ENCODE measurements around the gene CMKLR1. TPM values are rescaled to one million over a fixed set of nuclear protein-coding genes. Genes with fewer than 3 reads are reported as not detected.

CMKLR1 gene
- total RNA-seq, 1 donor from 2014 or later = 47.5 TPM

DNA sequence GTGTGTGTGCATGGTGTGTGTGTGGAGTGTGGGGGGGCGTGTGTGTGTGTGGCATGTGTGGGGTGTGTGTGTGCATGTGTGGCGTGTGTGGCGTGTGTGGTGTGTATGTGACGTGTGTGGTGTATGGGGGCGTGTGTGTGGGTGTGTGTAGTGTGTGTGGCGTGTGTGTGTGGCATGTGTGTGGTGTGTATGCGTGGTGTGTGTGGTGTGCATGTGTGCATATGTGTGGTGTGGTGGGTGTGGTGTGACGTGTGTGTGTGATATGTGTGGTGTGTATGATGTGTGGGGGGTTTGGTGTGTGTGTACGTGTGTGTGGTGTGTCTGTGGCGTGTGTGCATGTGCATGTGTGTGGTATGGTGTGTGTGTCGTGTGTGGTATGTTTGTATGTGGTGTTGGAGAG, 24.1 kb upstream of the CMKLR1 start:
- H3K36me3 Mint-ChIP-seq (ENCODE audit: unreplicated experiment) = no peaks in the 10 kb centered on the region
- H3K27me3 Mint-ChIP-seq (ENCODE audit: unreplicated experiment) = no peaks in the 10 kb centered on the region
- no peak overlapping the region for H3K27ac Mint-ChIP-seq (ENCODE audit: unreplicated experiment)
- no peak for TF ChIP-seq CTCF (IDR thresholded peaks at IDR 0.05)
- DNase-seq (ENCODE audit: extremely low spot score, unreplicated experiment) = no peak
- H3K9me3 Mint-ChIP-seq (ENCODE audit: unreplicated experiment) = no peaks in the 10 kb centered on the region
- H3K4me1 Mint-ChIP-seq (ENCODE audit: unreplicated experiment) = peaks cover 13% of the 10 kb centered on the region
- no peak overlapping the region for H3K4me3 Mint-ChIP-seq (ENCODE audit: unreplicated experiment)

DNA sequence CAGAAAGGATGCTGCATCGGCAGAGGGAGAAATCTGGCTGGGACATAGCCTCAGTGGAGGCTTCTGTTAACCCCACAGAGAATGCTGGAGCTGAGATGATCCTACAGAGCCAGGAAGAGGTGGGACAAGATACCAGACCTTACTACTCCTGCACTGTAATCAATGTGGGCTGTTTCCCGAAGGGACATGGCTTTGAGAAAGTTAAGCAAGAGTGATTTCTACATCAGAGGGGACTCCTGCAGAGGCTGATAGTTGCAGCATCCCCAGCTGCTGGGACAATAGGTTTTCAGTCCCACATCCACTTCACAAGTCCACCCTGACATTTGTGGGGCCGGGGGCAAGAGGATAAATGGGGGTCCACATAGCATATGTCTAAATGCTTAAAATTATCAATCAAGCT, 22.5 kb upstream of the CMKLR1 start:
- no peak for DNase-seq (ENCODE audit: extremely low spot score, unreplicated experiment)
- no peak overlapping the region for H3K4me3 Mint-ChIP-seq (ENCODE audit: unreplicated experiment)
- TF ChIP-seq CTCF (IDR thresholded peaks at IDR 0.05) = no peak
- no peaks in the 10 kb centered on the region for H3K36me3 Mint-ChIP-seq (ENCODE audit: unreplicated experiment)
- peaks cover 19% of the 10 kb centered on the region for H3K4me1 Mint-ChIP-seq (ENCODE audit: unreplicated experiment)
- H3K9me3 Mint-ChIP-seq (ENCODE audit: unreplicated experiment) = no peaks in the 10 kb centered on the region
- H3K27me3 Mint-ChIP-seq (ENCODE audit: unreplicated experiment) = no peaks in the 10 kb centered on the region
- H3K27ac Mint-ChIP-seq (ENCODE audit: unreplicated experiment) = no peak overlapping the region

GRCh38 chr12:108360487-108360886, 21.4 kb upstream of the CMKLR1 start:
- DNase-seq (ENCODE audit: extremely low spot score, unreplicated experiment) = no peak

DNA sequence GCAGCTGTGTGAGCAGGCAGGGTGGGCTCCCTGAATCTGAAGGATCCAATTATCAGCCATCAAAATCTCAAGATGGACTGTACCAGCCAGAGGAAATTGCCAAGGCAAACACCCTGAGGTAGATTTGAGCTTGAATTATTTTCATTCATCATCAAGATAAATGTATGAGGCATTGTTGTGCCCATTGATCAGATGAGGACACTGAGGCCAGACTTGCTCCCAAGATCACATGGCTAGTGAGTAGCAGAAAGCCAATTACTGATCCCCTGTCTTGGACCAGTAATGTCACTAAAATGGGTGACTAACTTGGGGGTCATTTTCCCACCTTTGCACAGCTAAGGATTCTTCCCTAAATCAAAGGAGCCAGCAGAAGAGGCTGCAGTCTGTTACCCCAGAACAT, 20.9 kb upstream of the CMKLR1 start:
- H3K4me3 Mint-ChIP-seq (ENCODE audit: unreplicated experiment) = no peak overlapping the region
- H3K9me3 Mint-ChIP-seq (ENCODE audit: unreplicated experiment) = no peaks in the 10 kb centered on the region
- H3K4me1 Mint-ChIP-seq (ENCODE audit: unreplicated experiment) = peaks cover 19% of the 10 kb centered on the region
- no peak for TF ChIP-seq CTCF (IDR thresholded peaks at IDR 0.05)
- H3K36me3 Mint-ChIP-seq (ENCODE audit: unreplicated experiment) = no peaks in the 10 kb centered on the region
- no peak overlapping the region for H3K27ac Mint-ChIP-seq (ENCODE audit: unreplicated experiment)
- DNase-seq (ENCODE audit: extremely low spot score, unreplicated experiment) = no peak
- H3K27me3 Mint-ChIP-seq (ENCODE audit: unreplicated experiment) = peaks cover 2% of the 10 kb centered on the region

More at GRCh38 chr12:108360487-108360886, 21.4 kb upstream of the CMKLR1 start:
- Mint-ChIP-seq H3K36me3 (ENCODE audit: unreplicated experiment) (no peaks in the 10 kb centered on the region), H3K4me3 (ENCODE audit: unreplicated experiment) (no peak overlapping the region), H3K4me1 (ENCODE audit: unreplicated experiment) (peaks cover 19% of the 10 kb centered on the region), H3K27me3 (ENCODE audit: unreplicated experiment) (peaks cover 1% of the 10 kb centered on the region), H3K27ac (ENCODE audit: unreplicated experiment) (no peak overlapping the region), H3K9me3 (ENCODE audit: unreplicated experiment) (no peaks in the 10 kb centered on the region)
- no peak for TF ChIP-seq CTCF (IDR thresholded peaks at IDR 0.05)

GRCh38 chr12:108358580-108358965, 19.5 kb upstream of the CMKLR1 start:
- Mint-ChIP-seq H3K4me1 (ENCODE audit: unreplicated experiment) (peaks cover 19% of the 10 kb centered on the region), H3K27me3 (ENCODE audit: unreplicated experiment) (peaks cover 2% of the 10 kb centered on the region), H3K4me3 (ENCODE audit: unreplicated experiment) (no peak overlapping the region), H3K36me3 (ENCODE audit: unreplicated experiment) (no peaks in the 10 kb centered on the region), H3K9me3 (ENCODE audit: unreplicated experiment) (no peaks in the 10 kb centered on the region), H3K27ac (ENCODE audit: unreplicated experiment) (no peak overlapping the region)
- no peak for DNase-seq (ENCODE audit: extremely low spot score, unreplicated experiment)
- no peak for TF ChIP-seq CTCF (IDR thresholded peaks at IDR 0.05)
